SK-N-SH treated with all-trans-retinoic acid at 6 μM for 48 hours (cell line): ENCODE results near the gene NCK2.

Experiments
- ATAC-seq: fragments of 200-7000 bp; cut with Tn5 transposase; 3 replicates; pipeline ENCODE4 v1.9.1; 2020; ENCODE audit warnings: mild to moderate bottlenecking, moderate library complexity
- ARNTL ChIP-seq: fragments of 450-650 bp; formaldehyde crosslinking; IDR thresholded peaks from 2 replicates; pipeline ENCODE4 v1.5.0; 2020; ENCODE audit warnings: low read depth, mild to moderate bottlenecking, moderate library complexity, borderline replicate concordance
- BACH2 ChIP-seq: fragments of 250-450 bp; sonication (Bioruptor Pico); IDR thresholded peaks from 2 replicates; pipeline ENCODE4 v1.9.0; 2021; ENCODE audit warnings: mild to moderate bottlenecking, borderline replicate concordance
- CREB5 ChIP-seq: fragments of 250-450 bp; sonication (Bioruptor Pico); IDR thresholded peaks from 2 replicates; pipeline ENCODE4 v1.5.1; 2020; ENCODE audit warnings: low read depth, mild to moderate bottlenecking, moderate library complexity
- CSDC2 ChIP-seq: fragments of 250-450 bp; sonication (Bioruptor Pico); IDR thresholded peaks from 2 replicates; pipeline ENCODE4 v1.5.0; 2020; ENCODE audit warnings: mild to moderate bottlenecking, moderate library complexity
- CSRNP3 ChIP-seq: fragments of 250-450 bp; sonication (Bioruptor Pico); IDR thresholded peaks from 2 replicates; pipeline ENCODE4 v1.5.1; 2021; ENCODE audit warnings: mild to moderate bottlenecking, moderate library complexity
- ESRRG ChIP-seq: fragments of 250-450 bp; sonication (Bioruptor Pico); IDR thresholded peaks from 2 replicates; pipeline ENCODE4 v1.6.1; 2021; ENCODE audit warnings: mild to moderate bottlenecking
- GLIS3 ChIP-seq: fragments of 250-450 bp; sonication (Bioruptor Pico); IDR thresholded peaks from 2 replicates; pipeline ENCODE4 v1.5.0; 2020; ENCODE audit warnings: mild to moderate bottlenecking, moderate library complexity
- ISL1 ChIP-seq: fragments of 250-450 bp; sonication (Bioruptor Pico); IDR thresholded peaks from 2 replicates; pipeline ENCODE4 v2.1.2; 2022; ENCODE audit warnings: mild to moderate bottlenecking, moderate library complexity
- PATZ1 ChIP-seq: fragments of 250-450 bp; sonication (Bioruptor Pico); IDR thresholded peaks from 2 replicates; pipeline ENCODE4 v1.8.0; 2020; ENCODE audit warnings: mild to moderate bottlenecking, moderate library complexity, borderline replicate concordance
- POU6F1 ChIP-seq: fragments of 250-450 bp; sonication (Bioruptor Pico); IDR thresholded peaks from 2 replicates; pipeline ENCODE4 v1.8.0; 2021; ENCODE audit warnings: low read depth, mild to moderate bottlenecking, moderate library complexity, borderline replicate concordance
- PPARA ChIP-seq: fragments of 250-450 bp; sonication (Bioruptor Pico); IDR thresholded peaks from 2 replicates; pipeline ENCODE4 v1.5.0; 2020; ENCODE audit warnings: mild to moderate bottlenecking, borderline replicate concordance
- RARB ChIP-seq: fragments of 250-450 bp; sonication (Bioruptor Pico); IDR thresholded peaks from 2 replicates; pipeline ENCODE4 v1.8.0; 2021; ENCODE audit warnings: mild to moderate bottlenecking, moderate library complexity
- TCF4 ChIP-seq: fragments of 250-450 bp; sonication (Bioruptor Pico); IDR thresholded peaks from 2 replicates; pipeline ENCODE4 v1.8.0; 2021; ENCODE audit warnings: mild to moderate bottlenecking, moderate library complexity, borderline replicate concordance
- TOX ChIP-seq: fragments of 250-450 bp; sonication (Bioruptor Pico); IDR thresholded peaks from 2 replicates; pipeline ENCODE4 v1.8.0; 2021; ENCODE audit warnings: mild to moderate bottlenecking, moderate library complexity, borderline replicate concordance
- TSHZ2 ChIP-seq: fragments of 250-450 bp; sonication (Bioruptor Pico); IDR thresholded peaks from 2 replicates; pipeline ENCODE4 v1.5.0; 2020; ENCODE audit warnings: mild to moderate bottlenecking, moderate library complexity
- ZC3H10 ChIP-seq: fragments of 250-450 bp; sonication (Bioruptor Pico); IDR thresholded peaks from 2 replicates; pipeline ENCODE4 v1.5.1; 2021; ENCODE audit warnings: mild to moderate bottlenecking, moderate library complexity
- ZFP3 ChIP-seq: fragments of 250-450 bp; sonication (Bioruptor Pico); IDR thresholded peaks from 2 replicates; pipeline ENCODE4 v1.5.0; 2020; ENCODE audit warnings: mild to moderate bottlenecking, moderate library complexity
- ZFP30 ChIP-seq: fragments of 450-650 bp; formaldehyde crosslinking; IDR thresholded peaks from 2 replicates; pipeline ENCODE4 v1.5.0; 2022; ENCODE audit warnings: mild to moderate bottlenecking, moderate library complexity
- ZNF565 ChIP-seq: fragments of 450-650 bp; formaldehyde crosslinking; conservative IDR thresholded peaks from 2 replicates; pipeline ENCODE4 v1.5.0; 2020; ENCODE audit warnings: low read depth, mild to moderate bottlenecking, moderate library complexity
- ZNF70 ChIP-seq: fragments of 450-650 bp; formaldehyde crosslinking; IDR thresholded peaks from 2 replicates; pipeline ENCODE4 v1.5.0; 2020; ENCODE audit warnings: mild to moderate bottlenecking, moderate library complexity
- ZNF8 ChIP-seq: fragments of 450-650 bp; formaldehyde crosslinking; IDR thresholded peaks from 2 replicates; pipeline ENCODE4 v1.5.0; 2020; ENCODE audit warnings: mild to moderate bottlenecking, moderate library complexity

NCK2 gene

DNA sequence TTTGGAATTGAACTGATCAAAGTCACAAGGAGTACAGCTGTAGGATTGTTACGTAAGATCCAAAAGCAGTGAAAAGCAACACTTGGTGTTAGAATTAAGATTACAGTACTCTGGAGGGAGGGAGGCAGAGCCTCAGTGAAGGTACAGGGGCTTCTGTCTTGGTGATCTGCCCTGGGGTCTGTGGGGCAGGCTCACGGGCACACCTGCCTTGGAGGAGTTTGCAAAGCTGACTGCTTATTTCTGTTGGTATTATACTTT is 114.9 kb downstream of the NCK2 start:
- ATAC-seq = no peak
- TF ChIP-seq ZNF8 (CRISPR knock-in tag) (no peak), PPARA (CRISPR knock-in tag) (no peak), RARB (CRISPR knock-in tag) (no peak), ZNF565 (CRISPR knock-in tag) (no peak), CSDC2 (CRISPR knock-in tag) (no peak)

DNA sequence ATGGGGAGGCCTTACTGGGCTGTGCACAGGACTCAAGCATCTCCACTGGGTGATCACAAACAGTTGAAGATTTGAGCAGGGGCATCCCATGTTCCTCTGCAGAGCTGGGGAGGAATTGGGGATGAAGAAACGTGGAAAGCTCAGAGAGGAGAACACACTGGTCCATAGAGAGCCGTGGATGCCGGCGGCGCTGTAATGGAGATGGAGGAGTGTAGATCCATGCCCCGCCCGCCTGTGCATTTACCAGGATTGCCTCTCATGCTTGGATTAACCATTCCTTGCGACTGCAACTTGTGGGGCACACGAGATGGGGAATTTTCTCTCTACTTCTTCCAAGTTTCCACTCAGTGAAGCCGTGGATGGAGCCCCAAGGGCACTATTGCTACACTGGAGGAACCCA is 115.9 kb downstream of the NCK2 start:
- TF ChIP-seq BACH2 (CRISPR knock-in tag) (no peak), ZNF70 (no peak), TCF4 (CRISPR knock-in tag) (no peak), PATZ1 (CRISPR knock-in tag) (no peak), ARNTL (no peak), ZNF565 (CRISPR knock-in tag) (no peak), ZFP30 (CRISPR knock-in tag) (no peak), ZNF8 (CRISPR knock-in tag) (no peak), ZFP3 (no peak), ESRRG (CRISPR knock-in tag) (no peak), RARB (CRISPR knock-in tag) (no peak), CREB5 (CRISPR knock-in tag) (no peak), TOX (no peak), TSHZ2 (CRISPR knock-in tag) (no peak)
- ATAC-seq = no peak

- ATAC-seq = no peak
- TF ChIP-seq ARNTL (no peak), ZC3H10 (CRISPR knock-in tag) (no peak), ESRRG (CRISPR knock-in tag) (no peak), ISL1 (CRISPR knock-in tag) (no peak), ZNF565 (CRISPR knock-in tag) (no peak)
Measured at GRCh38 chr2:105861200-105861599, 116.5 kb downstream of the NCK2 start.

DNA sequence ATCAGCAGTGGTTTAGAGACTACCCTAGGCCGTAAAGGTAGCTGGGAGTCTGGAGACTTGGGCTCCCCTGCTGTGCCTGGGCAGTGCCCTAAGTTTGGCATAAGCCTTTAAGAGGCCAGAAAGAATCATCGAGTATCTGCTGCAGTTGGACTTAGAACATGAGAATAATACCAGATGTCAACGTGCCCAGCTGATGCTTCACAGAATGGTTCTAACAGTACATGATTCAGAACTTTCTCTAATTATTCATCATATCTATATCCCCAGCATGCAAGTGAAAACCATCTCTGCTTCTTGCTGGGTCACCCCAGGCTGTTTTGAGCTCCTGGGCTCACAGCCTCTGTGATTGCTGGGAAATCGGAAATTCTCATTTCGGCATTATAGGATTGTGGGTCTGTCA is 118.1 kb downstream of the NCK2 start:
- no peak for TF ChIP-seq TCF4 (CRISPR knock-in tag)
- no peak for TF ChIP-seq CSRNP3
- no peak for TF ChIP-seq ESRRG (CRISPR knock-in tag)
- no peak for TF ChIP-seq ARNTL
- no peak for TF ChIP-seq POU6F1 (CRISPR knock-in tag)
- TF ChIP-seq TSHZ2 (CRISPR knock-in tag) = no peak
- no peak for TF ChIP-seq GLIS3 (CRISPR knock-in tag)
- no peak for ATAC-seq
